Brain pericyte (primary cell): ENCODE data around the gene MRPL24.

ENCODE experiments used
- DNase-seq: peaks from one replicate; pipeline ENCODE4 v3.0.0-alpha.2; 2012; ENCODE audit warnings: low read depth, low spot score

The MRPL24 gene

GRCh38 chr1:156692441-156692924 is 48.4 kb downstream of the MRPL24 start:
- no peak for DNase-seq

GRCh38 chr1:156691665-156692440 is 49.0 kb downstream of the MRPL24 start:
- no peak for DNase-seq

GRCh38 chr1:156691191-156691590 is 49.7 kb downstream of the MRPL24 start:
- no peak for DNase-seq

- DNase-seq, result no peak
Measured at GRCh38 chr1:156690675-156691036, 50.2 kb downstream of the MRPL24 start.

DNA sequence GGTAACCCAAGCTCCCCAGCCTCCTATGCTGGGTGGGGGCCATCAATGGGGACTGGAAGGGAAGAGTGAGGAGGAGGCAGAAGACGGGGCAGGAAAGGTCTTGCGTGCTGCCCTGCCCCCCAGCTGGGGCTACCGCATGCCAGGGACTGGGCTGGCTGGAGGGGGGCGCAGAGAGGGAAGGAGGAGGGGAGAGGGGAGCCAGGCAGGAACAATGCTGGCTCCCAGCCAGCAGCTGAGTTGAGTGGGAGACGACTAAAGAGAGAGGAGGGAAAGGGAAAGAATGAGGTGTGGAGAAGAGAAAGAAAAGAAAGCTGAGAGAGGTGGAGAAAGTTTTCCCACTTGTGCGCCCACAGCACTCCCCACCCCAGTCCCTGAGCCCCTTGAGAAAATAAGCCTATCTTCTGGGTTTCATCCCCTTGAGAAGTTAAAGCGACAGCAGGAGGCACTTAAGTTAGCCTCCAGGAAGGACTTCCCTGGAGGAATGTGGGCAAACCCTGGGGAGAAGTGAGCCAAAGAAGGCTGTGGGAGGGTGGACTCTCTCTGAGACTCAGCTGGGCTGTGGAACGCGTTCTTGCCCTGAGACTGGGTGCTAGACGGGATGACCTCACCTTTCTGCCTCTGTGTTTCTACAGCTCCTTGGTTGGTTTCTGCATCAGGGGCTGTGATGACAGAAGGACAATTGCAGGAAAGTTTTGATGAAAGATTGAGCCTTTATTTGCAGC is 50.8 kb downstream of the MRPL24 start:
- no peak for DNase-seq

DNA sequence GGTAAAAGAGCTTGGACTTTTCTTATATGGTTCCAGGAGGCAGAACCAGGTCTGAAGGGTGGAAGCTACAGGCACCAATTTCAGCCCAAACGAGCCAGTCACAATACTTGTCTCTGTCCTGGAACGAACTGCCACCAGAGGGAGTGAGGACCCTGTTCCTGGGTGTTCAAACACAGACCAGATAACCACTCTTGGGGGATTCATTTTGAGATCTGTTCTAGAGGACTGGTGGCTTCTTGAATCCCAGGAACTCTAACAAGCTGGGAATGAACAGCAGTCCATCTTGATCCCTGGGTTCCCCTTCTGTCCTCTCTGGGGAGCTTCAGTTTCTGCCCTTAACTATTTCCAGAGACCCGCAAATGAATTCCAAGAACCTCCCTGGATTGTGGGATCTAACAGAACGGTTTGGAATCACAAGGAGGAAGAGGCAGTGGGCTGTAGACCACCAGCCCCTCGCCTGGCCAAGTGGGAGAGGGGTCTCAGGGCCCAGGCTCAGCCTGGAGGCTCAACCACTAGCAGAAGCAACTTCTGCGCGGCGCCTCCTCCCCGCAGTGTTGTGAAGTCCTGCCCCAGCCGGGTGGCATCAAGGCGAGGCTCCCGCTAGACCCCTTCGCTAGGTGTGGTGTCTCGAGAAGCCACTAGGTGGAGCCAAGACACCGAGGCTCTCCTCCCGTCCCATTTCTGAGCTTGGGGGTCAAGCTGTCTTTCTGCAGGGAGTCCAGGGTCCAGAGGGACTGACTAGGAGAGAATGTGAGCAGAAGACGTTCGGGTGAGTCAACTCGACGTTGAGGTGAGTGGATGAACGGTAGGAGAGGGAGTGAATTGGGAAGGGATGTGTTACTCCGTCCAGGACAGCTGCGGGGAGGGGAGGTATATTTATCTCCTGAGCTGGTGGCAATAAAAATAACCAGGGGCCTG is 51.6 kb downstream of the MRPL24 start:
- peak; percentile 76 for DNase-seq
